ENCODE data around the gene TMEM273. TPM values are rescaled to one million over a fixed set of nuclear protein-coding genes. Genes with fewer than 3 reads are reported as not detected.

TMEM273 gene
- total RNA-seq, 4 donors from 2014 or later: 18.6 to 37.9 (median 28.8) TPM

- Histone ChIP-seq H3K4me1 (peaks cover 0 to 38% (median 18%) of the 10 kb centered on the region in 4 donors), H3K9me3 (no peaks in the 10 kb centered on the region), H3K4me3 (no peak overlapping the region), H3K36me3 (no peaks in the 10 kb centered on the region), H3K27ac (no peak overlapping the region), H3K27me3 (no peaks in the 10 kb centered on the region)
- TF ChIP-seq EP300 (IDR thresholded peaks at IDR 0.05): no peak
- no peak for TF ChIP-seq CTCF (IDR thresholded peaks at IDR 0.05)
- no peak for TF ChIP-seq POLR2A (IDR thresholded peaks at IDR 0.05)
- DNase-seq (ENCODE audit: low spot score in 2 of 2): no peak
- 69 to 88% methylated on average over 4 of the region's 4 CpGs for WGBS, 2 donors
These were observed 83.1 kb downstream of the TMEM273 start for GRCh38 chr10:49105076-49105475.

Other genes starting within 250 kb of the TMEM273 start
- not detected for gene LRRC18, start 248.6 kb downstream of the TMEM273 start, total RNA-seq
- 10 to 100 TPM in 3 of 4 donors, 1 to 10 TPM in 1; 9.8 to 18.2 (median 12.8) TPM for gene VSTM4, start 72.9 kb downstream of the TMEM273 start, total RNA-seq
- gene FAM170B, start 54.4 kb downstream of the TMEM273 start, total RNA-seq: under 1 TPM in 1 of 4 donors, not detected in 3; 0.63 TPM
- under 1 TPM in 1 of 4 donors, not detected in 3; 0.22 TPM for gene C10orf71, start 110.8 kb upstream of the TMEM273 start, total RNA-seq
- not detected for gene DRGX, start 207.7 kb upstream of the TMEM273 start, total RNA-seq

Data from tibial nerve (tissue), 4 donors.